ENCODE results near the gene ME3. TPM values are rescaled to one million over a fixed set of nuclear protein-coding genes. Genes with fewer than 3 reads are reported as not detected.

Gene ME3
- total and polyA plus RNA-seq, 2 donors (not counting 1 experiment from before 2014, with no cell fraction given): 1.3 TPM; not detected in 1

DNA sequence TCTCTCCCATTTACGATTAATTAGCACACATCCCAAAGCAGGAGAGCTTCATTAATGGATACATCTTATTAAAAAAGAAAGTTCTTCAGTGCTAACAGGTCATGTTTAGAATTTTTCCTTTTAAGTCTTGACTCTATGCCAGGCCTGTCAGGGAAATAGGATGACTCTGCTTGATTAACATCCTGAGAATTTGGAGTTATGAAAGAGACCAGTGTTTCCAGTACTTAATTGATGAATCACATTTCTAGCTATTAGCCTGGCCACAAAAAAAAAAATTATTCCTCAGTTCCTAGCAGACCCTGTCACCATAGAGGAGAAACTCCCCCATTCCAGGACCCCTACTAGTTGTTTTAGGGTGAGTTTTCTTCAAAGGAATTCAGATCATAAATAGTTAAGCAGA is 23.6 kb upstream of the ME3 start:
- intact Hi-C loops (cut with micrococcal nuclease): no loop called here
- H3K27me3 ChIP-seq (replicated peaks in 1 of 4; ENCODE audit: control extremely low read depth in 1 of 4, control insufficient read depth in 3 of 4, insufficient read depth in 4 of 4, low read length in 3 of 4): no peaks in the 10 kb centered on the region
- H4K20me1 ChIP-seq (ENCODE audit: control insufficient read depth, insufficient read depth, low read length, poor library complexity, severe bottlenecking): no peaks in the 10 kb centered on the region
- peaks cover 12% of the 10 kb centered on the region for H3K27me3 Mint-ChIP-seq
- TF ChIP-seq, protein P1, sequence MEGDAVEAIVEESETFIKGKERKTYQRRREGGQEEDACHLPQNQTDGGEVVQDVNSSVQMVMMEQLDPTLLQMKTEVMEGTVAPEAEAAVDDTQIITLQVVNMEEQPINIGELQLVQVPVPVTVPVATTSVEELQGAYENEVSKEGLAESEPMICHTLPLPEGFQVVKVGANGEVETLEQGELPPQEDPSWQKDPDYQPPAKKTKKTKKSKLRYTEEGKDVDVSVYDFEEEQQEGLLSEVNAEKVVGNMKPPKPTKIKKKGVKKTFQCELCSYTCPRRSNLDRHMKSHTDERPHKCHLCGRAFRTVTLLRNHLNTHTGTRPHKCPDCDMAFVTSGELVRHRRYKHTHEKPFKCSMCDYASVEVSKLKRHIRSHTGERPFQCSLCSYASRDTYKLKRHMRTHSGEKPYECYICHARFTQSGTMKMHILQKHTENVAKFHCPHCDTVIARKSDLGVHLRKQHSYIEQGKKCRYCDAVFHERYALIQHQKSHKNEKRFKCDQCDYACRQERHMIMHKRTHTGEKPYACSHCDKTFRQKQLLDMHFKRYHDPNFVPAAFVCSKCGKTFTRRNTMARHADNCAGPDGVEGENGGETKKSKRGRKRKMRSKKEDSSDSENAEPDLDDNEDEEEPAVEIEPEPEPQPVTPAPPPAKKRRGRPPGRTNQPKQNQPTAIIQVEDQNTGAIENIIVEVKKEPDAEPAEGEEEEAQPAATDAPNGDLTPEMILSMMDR (IDR thresholded peaks at IDR 0.05): no peak
- no peak for TF ChIP-seq EZH2 (IDR thresholded peaks at IDR 0.05; ENCODE audit: borderline replicate concordance, insufficient read depth, low read depth, low read length, poor library complexity, severe bottlenecking)
- ATAC-seq (ENCODE audit: low read depth): no peak
- no peak overlapping the region for H3K4me3 ChIP-seq (ENCODE audit: control extremely low read depth in 1 of 5, extremely low read depth in 1 of 5, insufficient read depth in 1 of 5, low read depth in 2 of 5, low read length in 4 of 5)
- no peaks in the 10 kb centered on the region for H3K79me2 ChIP-seq (ENCODE audit: control insufficient read depth, insufficient read depth, low read length)
- no peaks in the 10 kb centered on the region for H3K4me1 Mint-ChIP-seq
- no peak overlapping the region for H3K4me2 ChIP-seq (replicated peaks; ENCODE audit: low read depth, low read length, poor library complexity, severe bottlenecking)
- H3K4me1 ChIP-seq (ENCODE audit: control insufficient read depth in 2 of 2, insufficient read depth in 2 of 2, low read length in 2 of 2): no peaks in the 10 kb centered on the region
- no peak overlapping the region for H3K27ac ChIP-seq (ENCODE audit: low read length in 2 of 2)
- no peaks in the 10 kb centered on the region for H3K9me3 ChIP-seq (ENCODE audit: control extremely low read depth in 1 of 3, control insufficient read depth in 2 of 3, insufficient read depth in 1 of 3, low read length in 2 of 3)
- ChIA-PET POLR2A (no interaction called here), CTCF (no interaction called here)
- no peaks in the 10 kb centered on the region for H3K9me3 Mint-ChIP-seq (ENCODE audit: insufficient read depth)
- H3K36me3 ChIP-seq (replicated peaks in 1 of 2; ENCODE audit: control extremely low read depth in 1 of 2, control insufficient read depth in 1 of 2, extremely low read depth in 1 of 2, insufficient read depth in 2 of 2, low read length in 1 of 2): no peaks in the 10 kb centered on the region
- H3K27ac Mint-ChIP-seq: no peak overlapping the region
- H2AFZ ChIP-seq (ENCODE audit: insufficient read depth, low read depth, low read length, poor library complexity, severe bottlenecking): no peak overlapping the region
- no CpG with 5 or more reads among the region's 1 CpG for WGBS (ENCODE audit: insufficient coverage)
- DNase-seq: no peak
- no peak overlapping the region for H3K9ac ChIP-seq (ENCODE audit: low read length)
- H3K4me3 Mint-ChIP-seq: no peak overlapping the region

DNA sequence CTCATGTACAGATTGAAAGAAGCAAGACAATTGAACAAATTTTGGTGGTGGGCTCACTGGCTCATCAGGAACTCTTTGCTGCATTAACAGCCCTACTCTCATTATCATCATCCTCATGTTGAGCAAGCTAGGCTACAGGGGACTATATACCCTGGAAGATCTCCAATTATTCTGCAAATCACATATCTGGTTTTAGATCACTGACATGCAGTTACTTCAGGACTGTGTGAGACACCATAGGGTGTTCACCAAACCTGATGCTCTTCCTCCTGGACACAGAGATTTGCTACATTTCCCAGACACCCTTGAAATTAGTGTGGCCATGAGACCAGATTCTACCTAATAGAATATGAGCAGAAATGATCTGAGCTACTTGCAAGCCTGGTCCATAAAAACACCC is 23.0 kb upstream of the ME3 start:
- H2AFZ ChIP-seq (ENCODE audit: insufficient read depth, low read depth, low read length, poor library complexity, severe bottlenecking): no peak overlapping the region
- H3K27ac ChIP-seq (ENCODE audit: low read length in 2 of 2): no peak overlapping the region
- no peak overlapping the region for H3K27ac Mint-ChIP-seq
- ChIA-PET POLR2A (no interaction called here), CTCF (interaction anchor here (1.1 kb wide), 1 partner anchor 19 kb away, joined by 3 read pairs; no protein-coding TSS in a partner anchor)
- DNase-seq (no peak), ATAC-seq (ENCODE audit: low read depth) (no peak)
- no peak overlapping the region for H3K9ac ChIP-seq (ENCODE audit: low read length)
- H3K4me3 ChIP-seq (ENCODE audit: control extremely low read depth in 1 of 5, extremely low read depth in 1 of 5, insufficient read depth in 1 of 5, low read depth in 2 of 5, low read length in 4 of 5): no peak overlapping the region
- no peak for TF ChIP-seq EZH2 (IDR thresholded peaks at IDR 0.05; ENCODE audit: borderline replicate concordance, insufficient read depth, low read depth, low read length, poor library complexity, severe bottlenecking)
- TF ChIP-seq, protein P1 (IDR thresholded peaks at IDR 0.05): no peak
- H3K4me2 ChIP-seq (replicated peaks; ENCODE audit: low read depth, low read length, poor library complexity, severe bottlenecking): no peak overlapping the region
- no peaks in the 10 kb centered on the region for H3K4me1 ChIP-seq (ENCODE audit: control insufficient read depth in 2 of 2, insufficient read depth in 2 of 2, low read length in 2 of 2)
- no peak overlapping the region for H3K4me3 Mint-ChIP-seq
- H3K36me3 ChIP-seq (replicated peaks in 1 of 2; ENCODE audit: control extremely low read depth in 1 of 2, control insufficient read depth in 1 of 2, extremely low read depth in 1 of 2, insufficient read depth in 2 of 2, low read length in 1 of 2): no peaks in the 10 kb centered on the region
- H3K27me3 Mint-ChIP-seq: peaks cover 12% of the 10 kb centered on the region
- no peaks in the 10 kb centered on the region for H3K9me3 Mint-ChIP-seq (ENCODE audit: insufficient read depth)
- no peaks in the 10 kb centered on the region for H3K4me1 Mint-ChIP-seq
- intact Hi-C loops (cut with micrococcal nuclease): no loop called here
- H3K9me3 ChIP-seq (ENCODE audit: control extremely low read depth in 1 of 3, control insufficient read depth in 2 of 3, insufficient read depth in 1 of 3, low read length in 2 of 3): no peaks in the 10 kb centered on the region
- no peaks in the 10 kb centered on the region for H3K27me3 ChIP-seq (replicated peaks in 1 of 4; ENCODE audit: control extremely low read depth in 1 of 4, control insufficient read depth in 3 of 4, insufficient read depth in 4 of 4, low read length in 3 of 4)
- H4K20me1 ChIP-seq (ENCODE audit: control insufficient read depth, insufficient read depth, low read length, poor library complexity, severe bottlenecking): no peaks in the 10 kb centered on the region
- H3K79me2 ChIP-seq (ENCODE audit: control insufficient read depth, insufficient read depth, low read length): no peaks in the 10 kb centered on the region
